Right lobe of liver (tissue), 6 donors: ENCODE results near the gene OR12D1. TPM values are rescaled to one million over a fixed set of nuclear protein-coding genes. Genes with fewer than 3 reads are reported as not detected.

Experiments
- ATAC-seq, 4 donors: fragments of 200-7000 bp; cut with Tn5 transposase; one replicate each; pipeline ENCODE4 v1.9.1; 2020; ENCODE audit warnings: mild to moderate bottlenecking in 4 of 4, moderate library complexity in 4 of 4
- DNase-seq, 3 donors: peaks; one replicate each; pipeline ENCODE4 v3.0.0-alpha.2; 2020
- H3K27ac ChIP-seq, 3 donors: fragments of 200-600 bp; one replicate each; pipeline ENCODE4 v1.8.0; 2022
- H3K27me3 ChIP-seq, 2 donors: fragments of 200-600 bp; one replicate each; pipeline ENCODE4 v1.8.0; 2022
- H3K36me3 ChIP-seq, 4 donors: fragments of 200-600 bp; sonication (generic) in 1 of 4; one replicate each; pipeline versions ENCODE4 v1.5.1 to v1.8.0; 2017 to 2022; ENCODE audit warnings: control low read depth in 1 of 4
- H3K4me1 ChIP-seq, 4 donors: fragments of 200-600 bp; sonication (generic) in 1 of 4; one replicate each; pipeline versions ENCODE4 v1.5.1 to v1.8.0; 2017 to 2022; ENCODE audit warnings: control low read depth in 1 of 4
- H3K4me3 ChIP-seq, 3 donors: fragments of 200-600 bp; one replicate each; pipeline ENCODE4 v1.8.0; 2022
- H3K9me3 ChIP-seq, 4 donors: fragments of 200-600 bp; sonication (generic) in 1 of 4; one replicate each; pipeline versions ENCODE4 v1.5.1 to v1.8.0; 2017 to 2022; ENCODE audit warnings: control low read depth in 1 of 4
- POLR2A ChIP-seq: fragments of 450-650 bp; IDR thresholded peaks from one replicate; pipeline ENCODE4 v1.6.1; 2017; ENCODE audit warnings: antibody characterized with exemption, mild to moderate bottlenecking
- WGBS: methylation state at CpG from one replicate; pipeline ENCODE4 v1.1.6; 2018; ENCODE audit warnings: low coverage, low lambda C conversion rate; ENCODE audit not compliant: insufficient coverage; ENCODE audit errors: missing lambda C conversion rate; 5-methylcytosine and 5-hydroxymethylcytosine counted together
- intact Hi-C, 2 donors: fragments of 100-400 bp; cut with DNase I; formaldehyde crosslinking; loops; one replicate each; pipeline versions ENCODE4 v1.11.2 to v1.14.1; 2022
- total RNA-seq, 6 experiments: library from RNA; depleted of rRNA in 2 of 6; stranded (reverse); fragments of >200 nt in 2 of 6; fragmentation: NEBNext Ultra II Directional in 3 of 6; extraction: Animal tissue kit (Norgen Biotek cat#: 25700) in 3 of 6; gene quantifications; one replicate each; pipeline versions ENCODE4 v1.1.0 to v1.2.4, GENCODE V29; 2016 to 2023
- TF ChIP-seq, protein P1 (sequence below), 4 donors: fragments of 200-600 bp in 3 of 4; fragments of 450-650 bp in 1 of 4; IDR thresholded peaks; one replicate each; pipeline versions ENCODE4 v1.5.1 to v1.8.0; 2016 to 2022; ENCODE audit warnings: antibody characterized with exemption in 4 of 4, mild to moderate bottlenecking in 2 of 4
- donor health status: DM: no; HTN: yes; CAD: no.
- donor health status: DM: no; HTN: no; CAD: no.
- donor health status: DM: no; HTN: no; CAD: no.
- donor health status: DM: no; HTN: yes; CAD: no.
- donor health status: DM: no; HTN: yes; CAD: no.

The OR12D1 gene
- total RNA-seq, 6 experiments from 2014 or later = not detected

DNA sequence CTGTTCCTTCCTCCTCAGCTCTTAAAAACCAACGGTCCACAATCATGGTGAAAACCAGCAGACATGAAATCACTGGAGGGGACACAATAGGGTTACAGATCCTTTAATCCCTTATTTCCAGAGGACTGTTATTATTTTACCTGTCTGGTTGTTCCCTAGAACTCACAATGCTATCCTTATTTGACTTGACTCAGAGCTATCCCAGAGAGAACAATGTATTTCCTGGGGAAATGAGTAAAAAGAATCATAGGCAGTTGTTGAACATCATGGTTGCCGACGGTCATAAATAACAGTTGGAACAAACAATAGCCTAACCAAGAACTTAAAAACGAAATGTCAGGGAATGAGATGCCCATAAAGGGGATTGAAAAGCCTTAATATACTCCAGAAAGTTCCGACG is 51.5 kb downstream of the OR12D1 start:
- H3K4me3 ChIP-seq = no peak overlapping the region
- TF ChIP-seq POLR2A = no peak
- TF ChIP-seq, protein P1, sequence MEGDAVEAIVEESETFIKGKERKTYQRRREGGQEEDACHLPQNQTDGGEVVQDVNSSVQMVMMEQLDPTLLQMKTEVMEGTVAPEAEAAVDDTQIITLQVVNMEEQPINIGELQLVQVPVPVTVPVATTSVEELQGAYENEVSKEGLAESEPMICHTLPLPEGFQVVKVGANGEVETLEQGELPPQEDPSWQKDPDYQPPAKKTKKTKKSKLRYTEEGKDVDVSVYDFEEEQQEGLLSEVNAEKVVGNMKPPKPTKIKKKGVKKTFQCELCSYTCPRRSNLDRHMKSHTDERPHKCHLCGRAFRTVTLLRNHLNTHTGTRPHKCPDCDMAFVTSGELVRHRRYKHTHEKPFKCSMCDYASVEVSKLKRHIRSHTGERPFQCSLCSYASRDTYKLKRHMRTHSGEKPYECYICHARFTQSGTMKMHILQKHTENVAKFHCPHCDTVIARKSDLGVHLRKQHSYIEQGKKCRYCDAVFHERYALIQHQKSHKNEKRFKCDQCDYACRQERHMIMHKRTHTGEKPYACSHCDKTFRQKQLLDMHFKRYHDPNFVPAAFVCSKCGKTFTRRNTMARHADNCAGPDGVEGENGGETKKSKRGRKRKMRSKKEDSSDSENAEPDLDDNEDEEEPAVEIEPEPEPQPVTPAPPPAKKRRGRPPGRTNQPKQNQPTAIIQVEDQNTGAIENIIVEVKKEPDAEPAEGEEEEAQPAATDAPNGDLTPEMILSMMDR (IDR thresholded peaks at IDR 0.05) = no peak
- H3K27me3 ChIP-seq = no peaks in the 10 kb centered on the region
- DNase-seq (no peak), ATAC-seq (no peak)
- no peak overlapping the region for H3K27ac ChIP-seq
- intact Hi-C loops = no loop called here
- H3K36me3 ChIP-seq = no peaks in the 10 kb centered on the region
- H3K4me1 ChIP-seq = no peaks in the 10 kb centered on the region
- H3K9me3 ChIP-seq = no peaks in the 10 kb centered on the region
- WGBS = 52% methylated on average over 6 of the region's 6 CpGs

Other genes starting within 250 kb of the OR12D1 start
- not detected for gene OR2J2, start 244.0 kb upstream of the OR12D1 start, total RNA-seq
- not detected for gene OR14J1, start 113.2 kb upstream of the OR12D1 start, total RNA-seq
- not detected for gene OR5V1, start 46.1 kb upstream of the OR12D1 start, total RNA-seq
- not detected for gene OR12D3, start 39.6 kb upstream of the OR12D1 start, total RNA-seq
- gene OR12D2, start 19.3 kb upstream of the OR12D1 start, total RNA-seq = not detected
- gene OR10C1, start 24.4 kb downstream of the OR12D1 start, total RNA-seq = not detected
- not detected for gene OR11A1, start 42.1 kb downstream of the OR12D1 start, total RNA-seq
- gene OR2H1, start 42.2 kb downstream of the OR12D1 start, total RNA-seq = not detected
- not detected for gene MAS1L, start 73.0 kb downstream of the OR12D1 start, total RNA-seq
- gene UBD, start 144.8 kb downstream of the OR12D1 start, total RNA-seq = 100 to 1,000 TPM in 1 of 6 experiments, 10 to 100 TPM in 3, 1 to 10 TPM in 2; 2.2 to 189 (median 37.1) TPM
- gene OR2H2, start 170.2 kb downstream of the OR12D1 start, total RNA-seq = not detected
- 1 to 10 TPM; 2.4 to 5.6 (median 4.9) TPM for gene GABBR1, start 218.3 kb downstream of the OR12D1 start, total RNA-seq
- gene MOG, start 242.2 kb downstream of the OR12D1 start, total RNA-seq = not detected